AG04449 (cell line): ENCODE measurements around the gene DBNL.

Experiments used
- CTCF ChIA-PET: fragments of 350-600 bp; formaldehyde crosslinking; extraction: SDS; loops from one replicate; lab custom pipeline; 2021; ENCODE audit warnings: antibody characterized with exemption; lab: Yijun Ruan, JAX
- POLR2A ChIA-PET: fragments of 400-600, 350-600 bp; formaldehyde crosslinking; extraction: SDS; loops from one replicate; lab custom pipeline; 2020; ENCODE audit warnings: antibody characterized with exemption, inconsistent platforms; lab: Yijun Ruan, JAX
- DNase-seq: peaks from one replicate; pipeline ENCODE4 v3.0.0-alpha.2; 2010; ENCODE audit warnings: low read depth, low spot score
- H3K4me3 ChIP-seq: 2 replicates; pipeline ENCODE4 v1.5.1; 2011; ENCODE audit warnings: low read depth, mild to moderate bottlenecking, control low read depth, low read length
- CTCF ChIP-seq: IDR thresholded peaks from one replicate; pipeline ENCODE4 v1.5.1; 2011; ENCODE audit warnings: mild to moderate bottlenecking, moderate library complexity, low read length, control low read depth, inconsistent platforms; ENCODE audit not compliant: insufficient read depth; ENCODE audit errors: missing control alignments

Gene DBNL

GRCh38 chr7:44109991-44110390 lies 65.5 kb downstream of the DBNL start:
- CTCF ChIA-PET, result interaction anchor here (1.0 to 2.5 kb wide), 2 partner anchors 10 to 28 kb away, joined by 3 to 8 read pairs; no protein-coding TSS in a partner anchor
- POLR2A ChIA-PET, result interaction anchor here (1.1 to 1.2 kb wide), 2 partner anchors 11 to 13 kb away, joined by 3 read pairs; partner anchors contain the start of gene POLD2
- DNase-seq, result no peak
- no peak for TF ChIP-seq CTCF
- no peak overlapping the region for H3K4me3 ChIP-seq

- CTCF ChIA-PET, result interaction anchor here (2.5 kb wide), 1 partner anchor 11 kb away, joined by 8 read pairs; no protein-coding TSS in a partner anchor
- DNase-seq, result no peak
- POLR2A ChIA-PET, result interaction anchor here (1.1 to 1.2 kb wide), 2 partner anchors 12 kb away, joined by 3 read pairs; partner anchors contain the start of gene POLD2
- TF ChIP-seq CTCF, result no peak
- no peak overlapping the region for H3K4me3 ChIP-seq
These were observed 66.5 kb downstream of the DBNL start for GRCh38 chr7:44110719-44111635.
